SK-N-SH (cell line): ENCODE measurements around the gene RHOT1. TPM values are rescaled to one million over a fixed set of nuclear protein-coding genes. Genes with fewer than 3 reads are reported as not detected.

Source experiments
- CTCF ChIA-PET: fragments of 300-600, 350-600 bp; formaldehyde crosslinking; extraction: SDS; loops from one replicate; lab custom pipeline; 2021; lab: Yijun Ruan, JAX
- POLR2A ChIA-PET: fragments of 350-600 bp; sonication (Branson Sonifier 250); formaldehyde crosslinking; extraction: SDS; loops from one replicate; lab custom pipeline; 2020; ENCODE audit warnings: antibody characterized with exemption, inconsistent platforms; lab: Yijun Ruan, JAX
- DNase-seq: peaks from one replicate; pipeline ENCODE4 v3.0.0; 2012
- H2AFZ ChIP-seq: fragments of 200-600 bp; sonication (generic); 2 replicates; pipeline ENCODE4 v1.8.1; 2016; ENCODE audit warnings: antibody characterized with exemption, mild to moderate bottlenecking, low read depth
- H3F3A ChIP-seq: fragments of 200-600 bp; sonication (generic); replicated peaks from 2 replicates; pipeline ENCODE3; 2016; ENCODE audit warnings: antibody characterized with exemption, mild to moderate bottlenecking; ENCODE audit not compliant: insufficient read depth
- H3K27ac ChIP-seq, 2 experiments: fragments of 200-500 bp in 1 of 2; fragments of 200-600 bp in 1 of 2; sonication (Bioruptor generic) in 1 of 2; sonication (generic), shearing (Covaris generic) in 1 of 2; 2 replicates each; pipeline versions ENCODE4 v1.5.1 to v1.6.1; 2014 to 2016; ENCODE audit warnings: low read depth in 2 of 2, inconsistent platforms in 1 of 2, low read length in 1 of 2, mild to moderate bottlenecking in 1 of 2, mixed read lengths in 1 of 2
- H3K27me3 ChIP-seq: fragments of 200-600 bp; sonication (generic), shearing (Covaris generic); 2 replicates; pipeline ENCODE4 v1.6.1; 2016; ENCODE audit warnings: mixed run types; ENCODE audit not compliant: insufficient read depth
- H3K36me3 ChIP-seq, 2 experiments: fragments of 200-500 bp in 1 of 2; fragments of 200-600 bp in 1 of 2; sonication (Bioruptor generic) in 1 of 2; sonication (generic) in 1 of 2; replicated peaks in 1 of 2; 2 replicates each; pipeline versions ENCODE3 to v1.5.1; 2014 to 2016; ENCODE audit warnings: low read length in 1 of 2, mild to moderate bottlenecking in 1 of 2; ENCODE audit not compliant: insufficient read depth in 2 of 2, control insufficient read depth in 1 of 2
- H3K4me1 ChIP-seq, 2 experiments: fragments of 200-500 bp in 1 of 2; fragments of 200-600 bp in 1 of 2; sonication (Bioruptor generic) in 1 of 2; sonication (generic), shearing (Covaris generic) in 1 of 2; 2 replicates each; pipeline versions ENCODE4 v1.5.1 to v1.6.1; 2014 to 2016; ENCODE audit warnings: low read depth in 1 of 2, low read length in 1 of 2, mixed run types in 1 of 2; ENCODE audit not compliant: insufficient read depth in 2 of 2, control insufficient read depth in 1 of 2
- H3K4me2 ChIP-seq: fragments of 200-600 bp; sonication (generic), shearing (Covaris generic); 2 replicates; pipeline ENCODE4 v1.6.1; 2017; ENCODE audit warnings: mixed run types
- H3K4me3 ChIP-seq, 2 experiments: fragments of 200-500 bp in 1 of 2; fragments of 200-600 bp in 1 of 2; sonication (Bioruptor generic) in 1 of 2; sonication (generic), shearing (Covaris generic) in 1 of 2; 2 replicates each; pipeline versions ENCODE4 v1.5.1 to v1.8.1; 2014 to 2016; ENCODE audit warnings: low read depth in 2 of 2, inconsistent platforms in 1 of 2, low read length in 1 of 2, mild to moderate bottlenecking in 1 of 2, mixed read lengths in 1 of 2, moderate library complexity in 1 of 2
- H3K79me2 ChIP-seq: fragments of 200-600 bp; sonication (generic); 2 replicates; pipeline ENCODE4 v1.8.1; 2017; ENCODE audit warnings: mild to moderate bottlenecking; ENCODE audit not compliant: insufficient read depth
- H3K9ac ChIP-seq: fragments of 200-600 bp; sonication (generic); 2 replicates; pipeline ENCODE4 v1.6.1; 2017; ENCODE audit warnings: mixed run types
- H3K9me2 ChIP-seq: fragments of 200-600 bp; sonication (generic); 2 replicates; pipeline ENCODE4 v1.6.1; 2017; ENCODE audit warnings: mixed run types
- H3K9me3 ChIP-seq: fragments of 200-600 bp; sonication (generic); 2 replicates; pipeline ENCODE4 v1.6.1; 2017; ENCODE audit warnings: mixed run types, mild to moderate bottlenecking, moderate library complexity
- H4K20me1 ChIP-seq: fragments of 200-600 bp; sonication (generic); 2 replicates; pipeline ENCODE4 v1.6.1; 2017; ENCODE audit warnings: mild to moderate bottlenecking, mixed run types; ENCODE audit not compliant: insufficient read depth
- CHD2 ChIP-seq: fragments of 150-350 bp; IDR thresholded peaks from 2 replicates; pipeline ENCODE4 v1.6.1; 2018; ENCODE audit warnings: low read length; ENCODE audit not compliant: partially characterized antibody
- ELF1 ChIP-seq: IDR thresholded peaks from 2 replicates; pipeline ENCODE4 v1.4.0; 2012
- EP300 ChIP-seq, 2 experiments: IDR thresholded peaks; 2 replicates each; pipeline versions ENCODE4 v1.4.0 to v1.6.1; 2012; ENCODE audit warnings: borderline replicate concordance in 1 of 2, low read depth in 1 of 2, low read length in 1 of 2
- FOSL2 ChIP-seq: IDR thresholded peaks from 2 replicates; pipeline ENCODE4 v1.4.0; 2012; ENCODE audit warnings: low read depth, mild to moderate bottlenecking, moderate library complexity, borderline replicate concordance
- FOXM1 ChIP-seq: IDR thresholded peaks from 2 replicates; pipeline ENCODE4 v1.4.0; 2012; ENCODE audit warnings: low read depth, mild to moderate bottlenecking
- MEF2A ChIP-seq: IDR thresholded peaks from 2 replicates; pipeline ENCODE4 v1.4.0; 2012; ENCODE audit warnings: low read depth, borderline replicate concordance
- MXI1 ChIP-seq: IDR thresholded peaks from 2 replicates; pipeline ENCODE4 v1.6.1; 2012; ENCODE audit warnings: mild to moderate bottlenecking, low read depth, low read length, improper control_type of control experiment
- NFIC ChIP-seq: IDR thresholded peaks from 2 replicates; pipeline ENCODE4 v1.4.0; 2012; ENCODE audit warnings: borderline replicate concordance
- POLR2AphosphoS5 ChIP-seq: IDR thresholded peaks from 2 replicates; pipeline ENCODE4 v1.6.1; 2012; ENCODE audit warnings: low read depth, low read length
- RAD21 ChIP-seq: IDR thresholded peaks from 2 replicates; pipeline ENCODE4 v1.6.1; 2012; ENCODE audit warnings: mild to moderate bottlenecking, low read length
- RXRA ChIP-seq: IDR thresholded peaks from 2 replicates; pipeline ENCODE4 v1.4.0; 2012; ENCODE audit warnings: low read depth, mild to moderate bottlenecking, borderline replicate concordance
- SIN3A ChIP-seq: IDR thresholded peaks from 2 replicates; pipeline ENCODE4 v1.6.1; 2012; ENCODE audit warnings: low read depth, mild to moderate bottlenecking, low read length, moderate library complexity, borderline replicate concordance
- SMC3 ChIP-seq: IDR thresholded peaks from 2 replicates; pipeline ENCODE4 v1.6.1; 2012; ENCODE audit warnings: low read depth, low read length, improper control_type of control experiment
- TAF1 ChIP-seq: IDR thresholded peaks from 2 replicates; pipeline ENCODE4 v1.6.1; 2012; ENCODE audit warnings: low read depth, mild to moderate bottlenecking, low read length, moderate library complexity, borderline replicate concordance
- TCF12 ChIP-seq: IDR thresholded peaks from 2 replicates; pipeline ENCODE4 v1.4.0; 2012
- TEAD4 ChIP-seq: IDR thresholded peaks from 2 replicates; pipeline ENCODE4 v1.4.0; 2012; ENCODE audit warnings: mild to moderate bottlenecking, borderline replicate concordance; ENCODE audit not compliant: insufficient read depth
- YY1 ChIP-seq: IDR thresholded peaks from 2 replicates; pipeline ENCODE4 v1.4.0; 2012; ENCODE audit warnings: low read depth, mild to moderate bottlenecking
- WGBS: methylation state at CpG from one replicate; pipeline ENCODE4 v1.1.6; 2017; ENCODE audit warnings: low lambda C conversion rate; 5-methylcytosine and 5-hydroxymethylcytosine counted together
- polyA plus RNA-seq, 3 experiments: library from polyadenylated mRNA; depleted of rRNA; stranded (reverse); fragments of >200 nt; gene quantifications; 2 replicates each; pipeline ENCODE4 v1.2.3, GENCODE V29; 2012
- TF ChIP-seq, protein P1 (sequence below): IDR thresholded peaks from 2 replicates; pipeline ENCODE4 v1.4.0; 2012; ENCODE audit warnings: low read depth
- TF ChIP-seq, protein P2 (sequence below): IDR thresholded peaks from 2 replicates; pipeline ENCODE4 v1.4.0; 2012; ENCODE audit warnings: low read depth, borderline replicate concordance
- TF ChIP-seq, protein P3 (sequence below): fragments of 150-350 bp; IDR thresholded peaks from 2 replicates; pipeline ENCODE4 v1.6.1; 2017; ENCODE audit warnings: antibody characterized with exemption, low read length, low read depth, borderline replicate concordance
- TF ChIP-seq, protein P4 (sequence below): IDR thresholded peaks from 2 replicates; pipeline ENCODE4; 2012
- TF ChIP-seq, protein P5 (sequence below): fragments of 200-600 bp; sonication (generic); IDR thresholded peaks from 2 replicates; pipeline ENCODE4 v1.6.1; 2017; ENCODE audit warnings: antibody characterized with exemption, mild to moderate bottlenecking, moderate library complexity

The RHOT1 gene
- polyA plus RNA-seq, 1 of the 3 experiments (the other 2 are of a cell fraction): 25.0 TPM

DNA sequence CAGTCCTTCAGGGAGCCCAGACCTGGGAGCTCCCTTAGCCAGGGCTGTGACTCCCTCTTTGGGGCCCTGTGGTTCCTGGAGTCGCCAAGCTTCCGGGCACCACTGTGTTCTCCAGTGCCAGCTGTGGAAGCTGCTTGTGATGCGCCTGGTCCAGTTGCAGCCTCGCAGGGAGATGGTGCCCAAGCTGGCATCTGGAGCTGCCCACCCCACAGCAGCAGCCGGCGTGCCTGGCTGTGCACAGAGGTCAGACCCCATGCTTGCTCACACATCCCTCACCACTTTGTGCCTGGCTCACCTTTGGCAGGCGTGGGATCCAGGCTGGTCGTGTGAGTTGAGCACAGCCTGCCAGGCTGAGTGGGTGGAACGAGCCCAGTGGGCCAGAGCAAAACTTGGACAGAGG lies 18.2 kb downstream of the RHOT1 start:
- CTCF ChIA-PET: interaction anchor here (0.6 to 1.7 kb wide), 3 partner anchors 11 to 36 kb away, joined by 4 to 5 read pairs (median 5); partner anchors contain the start of gene RHOT1
- Histone ChIP-seq H3F3A (peaks cover 33% of the 10 kb centered on the region), H3K79me2 (peaks cover 30% of the 10 kb centered on the region), H3K27ac (peak overlapping the region in 1 of 2 experiments; percentile 90; a peak in 2 of 4 replicates), H3K36me3 (peaks cover 0 to 12% of the 10 kb centered on the region in 2 experiments), H3K4me3 (no peak overlapping the region), H3K9me2 (no peaks in the 10 kb centered on the region), H3K4me1 (peaks cover 0 to 19% of the 10 kb centered on the region in 2 experiments; a peak in 2 of 4 replicates), H3K4me2 (no peak overlapping the region), H4K20me1 (peaks cover 21% of the 10 kb centered on the region; the same call in 1 of the 2 replicates), H3K27me3 (no peaks in the 10 kb centered on the region), H3K9me3 (no peaks in the 10 kb centered on the region), H3K9ac (no peak overlapping the region), H2AFZ (no peak overlapping the region)
- no peak for DNase-seq
- TF ChIP-seq MXI1 (no peak), ELF1 (no peak), SIN3A (no peak), SMC3 (no peak), TCF12 (no peak), POLR2AphosphoS5 (no peak), CHD2 (no peak), RAD21 (no peak), TAF1 (no peak)
- TF ChIP-seq, protein P1, sequence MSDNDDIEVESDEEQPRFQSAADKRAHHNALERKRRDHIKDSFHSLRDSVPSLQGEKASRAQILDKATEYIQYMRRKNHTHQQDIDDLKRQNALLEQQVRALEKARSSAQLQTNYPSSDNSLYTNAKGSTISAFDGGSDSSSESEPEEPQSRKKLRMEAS: no peak
- TF ChIP-seq, protein P2, sequence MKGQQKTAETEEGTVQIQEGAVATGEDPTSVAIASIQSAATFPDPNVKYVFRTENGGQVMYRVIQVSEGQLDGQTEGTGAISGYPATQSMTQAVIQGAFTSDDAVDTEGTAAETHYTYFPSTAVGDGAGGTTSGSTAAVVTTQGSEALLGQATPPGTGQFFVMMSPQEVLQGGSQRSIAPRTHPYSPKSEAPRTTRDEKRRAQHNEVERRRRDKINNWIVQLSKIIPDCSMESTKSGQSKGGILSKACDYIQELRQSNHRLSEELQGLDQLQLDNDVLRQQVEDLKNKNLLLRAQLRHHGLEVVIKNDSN: no peak
- TF ChIP-seq, protein P3, sequence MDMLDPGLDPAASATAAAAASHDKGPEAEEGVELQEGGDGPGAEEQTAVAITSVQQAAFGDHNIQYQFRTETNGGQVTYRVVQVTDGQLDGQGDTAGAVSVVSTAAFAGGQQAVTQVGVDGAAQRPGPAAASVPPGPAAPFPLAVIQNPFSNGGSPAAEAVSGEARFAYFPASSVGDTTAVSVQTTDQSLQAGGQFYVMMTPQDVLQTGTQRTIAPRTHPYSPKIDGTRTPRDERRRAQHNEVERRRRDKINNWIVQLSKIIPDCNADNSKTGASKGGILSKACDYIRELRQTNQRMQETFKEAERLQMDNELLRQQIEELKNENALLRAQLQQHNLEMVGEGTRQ: no peak
- TF ChIP-seq, protein P4, sequence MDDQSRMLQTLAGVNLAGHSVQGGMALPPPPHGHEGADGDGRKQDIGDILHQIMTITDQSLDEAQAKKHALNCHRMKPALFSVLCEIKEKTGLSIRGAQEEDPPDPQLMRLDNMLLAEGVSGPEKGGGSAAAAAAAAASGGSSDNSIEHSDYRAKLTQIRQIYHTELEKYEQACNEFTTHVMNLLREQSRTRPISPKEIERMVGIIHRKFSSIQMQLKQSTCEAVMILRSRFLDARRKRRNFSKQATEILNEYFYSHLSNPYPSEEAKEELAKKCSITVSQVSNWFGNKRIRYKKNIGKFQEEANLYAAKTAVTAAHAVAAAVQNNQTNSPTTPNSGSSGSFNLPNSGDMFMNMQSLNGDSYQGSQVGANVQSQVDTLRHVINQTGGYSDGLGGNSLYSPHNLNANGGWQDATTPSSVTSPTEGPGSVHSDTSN: no peak
- POLR2A ChIA-PET: no interaction called here
- WGBS: 90% methylated on average over 3 of the region's 9 CpGs

DNA sequence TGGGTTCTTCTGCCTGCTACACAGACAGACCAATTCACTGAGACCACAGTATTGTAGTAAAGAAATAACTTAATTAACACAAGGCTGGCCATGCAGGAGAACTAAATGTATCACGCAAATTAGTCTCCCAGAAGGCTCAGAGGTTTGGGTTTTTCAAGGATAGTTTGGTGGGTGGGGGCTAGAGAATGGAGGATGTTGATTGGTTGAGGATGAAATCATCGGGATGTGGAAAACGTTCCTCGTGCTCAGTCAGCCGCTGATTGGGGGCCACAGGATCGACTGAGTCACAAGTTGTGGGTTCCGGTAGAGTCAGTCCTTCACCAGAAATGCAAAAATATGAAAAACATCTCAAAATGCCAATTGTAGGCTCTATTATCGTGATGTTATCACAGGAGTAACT lies 18.7 kb downstream of the RHOT1 start:
- Histone ChIP-seq H2AFZ (no peak overlapping the region), H3K9ac (no peak overlapping the region), H3F3A (peaks cover 33% of the 10 kb centered on the region), H3K4me1 (peaks cover 0 to 19% of the 10 kb centered on the region in 2 experiments; a peak in 2 of 4 replicates), H3K79me2 (peaks cover 30% of the 10 kb centered on the region), H3K36me3 (peaks cover 0 to 17% of the 10 kb centered on the region in 2 experiments), H3K4me2 (peak overlapping the region; percentile 66), H3K9me2 (no peaks in the 10 kb centered on the region), H3K27ac (peak overlapping the region in 1 of 2 experiments; percentile 90; a peak in 2 of 4 replicates), H3K27me3 (no peaks in the 10 kb centered on the region), H4K20me1 (peaks cover 21% of the 10 kb centered on the region; the same call in 1 of the 2 replicates), H3K9me3 (no peaks in the 10 kb centered on the region), H3K4me3 (no peak overlapping the region)
- 88% methylated on average over 8 of the region's 8 CpGs for WGBS
- ChIA-PET POLR2A (no interaction called here), CTCF (interaction anchor here (0.6 to 1.7 kb wide), 3 partner anchors 11 to 35 kb away, joined by 4 to 5 read pairs (median 5); partner anchors contain the start of gene RHOT1)
- no peak for DNase-seq
- TF ChIP-seq MEF2A: no peak
- TF ChIP-seq RXRA: no peak
- TF ChIP-seq, protein P2: no peak
- TF ChIP-seq TEAD4: no peak
- TF ChIP-seq, protein P5, sequence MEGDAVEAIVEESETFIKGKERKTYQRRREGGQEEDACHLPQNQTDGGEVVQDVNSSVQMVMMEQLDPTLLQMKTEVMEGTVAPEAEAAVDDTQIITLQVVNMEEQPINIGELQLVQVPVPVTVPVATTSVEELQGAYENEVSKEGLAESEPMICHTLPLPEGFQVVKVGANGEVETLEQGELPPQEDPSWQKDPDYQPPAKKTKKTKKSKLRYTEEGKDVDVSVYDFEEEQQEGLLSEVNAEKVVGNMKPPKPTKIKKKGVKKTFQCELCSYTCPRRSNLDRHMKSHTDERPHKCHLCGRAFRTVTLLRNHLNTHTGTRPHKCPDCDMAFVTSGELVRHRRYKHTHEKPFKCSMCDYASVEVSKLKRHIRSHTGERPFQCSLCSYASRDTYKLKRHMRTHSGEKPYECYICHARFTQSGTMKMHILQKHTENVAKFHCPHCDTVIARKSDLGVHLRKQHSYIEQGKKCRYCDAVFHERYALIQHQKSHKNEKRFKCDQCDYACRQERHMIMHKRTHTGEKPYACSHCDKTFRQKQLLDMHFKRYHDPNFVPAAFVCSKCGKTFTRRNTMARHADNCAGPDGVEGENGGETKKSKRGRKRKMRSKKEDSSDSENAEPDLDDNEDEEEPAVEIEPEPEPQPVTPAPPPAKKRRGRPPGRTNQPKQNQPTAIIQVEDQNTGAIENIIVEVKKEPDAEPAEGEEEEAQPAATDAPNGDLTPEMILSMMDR: no peak
- no peak for TF ChIP-seq NFIC
- TF ChIP-seq EP300 (IDR thresholded peaks at IDR 0.05; ENCODE audit: borderline replicate concordance in 1 of 2, low read depth in 1 of 2, low read length in 1 of 2): no peak
- no peak for TF ChIP-seq YY1
- TF ChIP-seq FOSL2: no peak
- no peak for TF ChIP-seq FOXM1
- TF ChIP-seq, protein P3: no peak
